Measurements from ENCODE around the gene CA12.
"Not testable (repeated sequence)": the region's sequence is repeated elsewhere in the genome, so short reads cannot be mapped to it uniquely, and the experiment has no call there.

Gene CA12

GRCh38 chr15:63357061-63357460 is 24.6 kb downstream of the CA12 start:
- no peak for DNase-seq

GRCh38 chr15:63354821-63355650 is 26.6 kb downstream of the CA12 start:
- DNase-seq, result no peak

DNA sequence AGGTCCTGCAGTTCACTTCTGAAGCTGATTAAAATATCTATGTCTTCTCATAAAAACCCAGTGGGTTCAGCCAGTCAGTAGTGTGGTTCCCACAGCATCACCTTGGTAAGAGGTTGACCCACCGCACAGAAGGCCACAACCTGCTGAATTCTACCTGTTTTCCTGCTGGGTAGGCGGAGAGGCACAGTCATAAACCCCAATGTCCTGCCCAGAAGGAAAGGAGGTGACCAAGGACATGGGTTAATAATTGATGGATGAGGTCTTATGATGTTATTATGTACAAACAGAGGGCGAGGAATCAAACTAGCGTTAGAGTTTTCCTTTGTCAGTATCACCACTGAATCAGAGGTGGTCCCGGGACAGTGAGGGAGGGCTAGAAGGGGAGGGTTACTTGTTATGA is 27.8 kb downstream of the CA12 start:
- no peak for DNase-seq

DNA sequence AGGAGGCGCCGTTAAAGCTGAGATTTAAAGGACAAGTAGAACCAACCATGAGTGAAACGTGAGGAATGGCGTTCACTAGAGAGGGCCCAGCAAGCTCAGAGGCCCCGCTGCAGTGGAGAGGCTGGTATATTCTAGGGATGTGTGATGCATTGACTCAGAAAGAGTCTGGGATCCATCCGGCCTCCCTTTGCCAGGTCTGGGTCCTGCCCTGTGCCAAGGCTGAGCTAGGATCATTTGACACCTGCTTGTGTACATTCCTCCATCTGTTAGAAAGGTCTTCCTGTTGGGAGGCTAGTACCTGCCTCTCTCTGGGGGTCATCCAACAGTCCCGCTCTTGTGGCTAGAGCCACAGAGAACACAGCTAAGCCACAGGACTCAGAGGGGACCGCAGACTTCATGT is 28.4 kb downstream of the CA12 start:
- DNase-seq, result no peak

GRCh38 chr15:63352808-63353207 is 28.8 kb downstream of the CA12 start:
- no peak for DNase-seq

DNA sequence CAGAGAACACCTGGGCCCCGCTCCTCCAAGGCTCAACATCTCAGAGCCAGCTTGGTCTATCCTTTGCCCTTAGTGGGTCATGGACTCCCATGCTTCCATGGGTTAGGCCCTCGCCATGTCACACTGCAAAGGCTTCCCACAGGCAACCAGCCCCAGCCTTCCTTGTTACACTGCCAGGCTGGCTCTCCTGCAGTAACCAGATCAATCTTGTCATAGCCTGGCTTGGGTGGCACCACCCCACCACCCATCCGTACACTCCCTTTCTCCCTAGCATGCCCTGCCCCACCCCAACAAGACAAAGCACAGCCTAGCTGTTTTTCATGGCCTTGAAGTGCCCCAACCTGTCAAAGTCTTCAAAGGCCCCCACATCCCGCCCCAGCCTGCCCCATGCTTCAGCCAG is 30.5 kb downstream of the CA12 start:
- DNase-seq, result no peak

- DNase-seq, result no peak
These were observed 31.4 kb downstream of the CA12 start for GRCh38 chr15:63350178-63350621.

DNA sequence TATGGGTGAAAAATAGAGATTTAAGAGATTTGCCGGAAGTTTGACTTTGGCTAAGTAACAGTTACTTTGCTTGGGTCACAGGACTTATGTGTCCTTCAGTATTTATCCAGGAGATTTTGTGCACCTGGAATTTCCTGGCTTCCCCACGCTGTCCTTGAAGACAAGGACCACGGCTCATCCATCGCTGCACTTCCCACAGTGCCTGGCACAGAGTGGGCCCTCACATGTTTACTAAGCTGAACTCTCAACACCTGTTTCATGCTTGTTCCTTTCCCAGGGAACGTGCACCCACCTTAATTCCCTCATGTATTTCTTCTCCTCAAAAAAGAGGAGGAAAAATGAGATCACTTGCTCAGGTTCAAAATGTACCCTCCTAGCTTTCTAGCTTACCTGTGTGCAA is 32.0 kb downstream of the CA12 start:
- DNase-seq, result no peak

DNA sequence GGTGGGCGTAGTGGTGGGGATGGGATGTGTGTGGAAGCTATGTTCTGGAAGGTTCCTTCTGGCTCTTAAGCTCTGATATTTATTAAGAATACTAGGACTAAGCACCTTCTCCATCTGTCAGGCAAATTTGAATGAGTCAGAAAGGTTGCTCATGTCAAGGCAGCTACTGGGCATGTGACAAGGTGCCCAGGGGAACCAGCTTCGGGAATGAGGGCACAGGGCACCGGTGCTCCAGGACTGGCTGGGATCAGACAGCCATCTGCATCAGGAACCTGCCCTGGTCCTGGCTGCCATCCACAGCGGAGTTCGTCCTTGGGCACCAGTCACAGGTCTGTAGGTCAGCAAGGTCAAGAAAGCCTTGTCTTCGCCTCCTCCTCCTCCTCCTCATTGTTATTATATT is 32.5 kb downstream of the CA12 start:
- no peak for DNase-seq

DNA sequence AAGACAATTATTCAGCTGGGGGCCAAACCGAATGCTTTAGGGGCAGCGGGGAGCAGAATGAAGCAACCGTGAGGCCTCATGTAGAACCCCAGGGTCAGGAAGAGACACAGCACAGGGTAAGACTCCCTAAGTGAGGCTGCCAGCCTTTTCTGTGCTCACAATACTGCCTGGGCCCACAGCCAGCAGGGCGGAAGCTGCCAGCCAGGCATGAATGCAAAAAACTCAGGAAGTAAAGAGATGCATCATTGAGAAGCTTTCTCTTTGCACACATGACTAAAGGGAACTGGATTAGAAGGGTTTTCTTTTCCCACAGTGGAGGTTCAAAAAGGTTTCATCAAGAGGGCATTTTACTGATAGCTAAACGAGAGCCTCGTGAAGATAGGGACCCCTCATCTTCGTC is 33.3 kb downstream of the CA12 start:
- DNase-seq, result no peak

DNA sequence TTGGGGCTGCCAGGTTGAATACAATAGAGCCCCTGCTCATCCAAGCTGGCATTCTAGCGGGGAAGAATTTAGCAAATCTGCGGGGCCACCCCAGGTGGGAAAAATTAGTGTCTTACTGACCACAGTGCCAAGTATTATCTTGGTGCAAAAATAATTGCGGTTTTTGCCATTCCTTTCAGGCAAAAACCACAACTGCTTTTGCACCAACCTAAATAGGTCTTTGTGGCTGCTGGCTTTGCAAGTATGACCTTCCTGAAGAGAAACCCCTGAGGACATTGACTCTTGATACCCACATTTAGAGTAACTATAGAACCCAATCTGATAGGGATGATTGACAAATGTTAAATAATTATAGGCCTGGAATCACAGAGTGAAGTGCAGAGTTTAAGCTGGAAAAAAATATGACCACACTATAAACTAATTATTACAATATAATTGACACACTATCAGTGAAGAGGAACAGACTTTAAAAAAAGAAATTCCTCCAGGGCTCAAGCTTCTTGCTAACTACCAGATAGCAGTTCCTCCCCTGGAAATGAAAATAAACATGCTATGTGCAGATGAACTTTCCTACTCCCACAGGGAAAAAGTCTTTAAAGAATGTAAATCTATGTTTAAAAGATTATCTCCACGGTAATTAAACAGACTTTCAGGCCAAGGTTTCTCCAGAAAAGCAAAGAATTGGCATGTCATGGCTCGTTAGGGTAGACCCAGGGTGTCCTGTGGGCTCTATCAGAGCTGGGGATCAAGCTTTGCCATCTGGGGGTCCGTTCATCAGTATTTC is 34.4 kb downstream of the CA12 start:
- no peak for DNase-seq

- DNase-seq, result no peak
These were observed 36.3 kb downstream of the CA12 start for GRCh38 chr15:63345391-63345752.

DNA sequence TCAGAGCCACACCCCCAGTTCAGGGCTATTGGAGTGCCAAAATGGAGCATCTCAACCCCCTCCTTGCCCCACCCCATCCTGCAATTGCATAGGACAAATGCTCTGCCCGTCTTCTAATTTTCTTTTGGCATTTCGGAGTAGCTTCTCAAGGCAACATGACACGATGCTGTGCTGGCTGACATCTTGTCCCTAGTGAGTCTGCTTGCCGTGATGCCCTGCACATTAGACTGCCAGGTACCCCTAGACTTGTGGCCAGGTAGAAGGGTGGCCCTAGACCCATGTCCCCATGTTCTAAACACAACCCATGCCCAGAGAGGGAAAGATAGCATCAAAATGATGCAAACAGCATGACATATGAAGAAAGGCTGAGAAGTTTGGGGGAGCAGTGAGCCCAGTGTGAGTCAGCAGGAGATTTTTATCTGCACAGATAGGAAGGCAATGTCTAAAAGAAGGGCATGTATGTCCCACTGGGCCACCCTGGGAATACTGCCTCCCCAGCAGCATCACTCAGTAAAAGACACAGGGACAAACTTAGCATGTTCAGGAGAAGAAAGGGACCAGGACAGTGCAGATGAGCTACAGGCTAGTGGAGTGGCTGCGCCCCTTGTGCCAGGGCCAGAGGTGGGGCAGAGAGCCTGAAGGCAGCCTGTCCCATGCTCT is 36.8 kb downstream of the CA12 start:
- DNase-seq, result no peak

- not testable (repeated sequence) for DNase-seq
These were observed 38.6 kb downstream of the CA12 start for GRCh38 chr15:63342996-63343562.

- no peak for DNase-seq
These were observed 39.7 kb downstream of the CA12 start for GRCh38 chr15:63341898-63342297.

- DNase-seq, result no peak
These were observed 40.8 kb downstream of the CA12 start for GRCh38 chr15:63340878-63341277.

- DNase-seq, result no peak
These were observed 41.3 kb downstream of the CA12 start for GRCh38 chr15:63340353-63340752.

DNA sequence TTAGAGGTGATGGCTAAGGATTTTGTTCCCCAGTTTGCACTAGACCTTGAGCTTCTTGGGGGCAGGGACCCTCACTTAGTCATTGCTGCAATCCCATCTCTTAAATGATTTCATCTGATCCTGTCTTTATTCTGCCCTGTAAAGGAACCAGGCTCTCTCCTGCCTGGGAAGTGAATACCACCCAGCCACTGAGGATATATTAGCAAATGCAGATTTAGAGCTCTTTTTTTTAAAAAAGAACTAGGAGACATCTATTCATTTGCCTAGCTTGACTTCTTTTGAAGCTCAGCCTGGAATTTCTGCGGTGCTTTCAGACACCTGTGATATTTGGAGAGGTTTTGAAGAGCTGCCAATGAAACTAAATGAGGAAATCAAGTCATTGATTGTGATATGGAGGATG is 41.8 kb downstream of the CA12 start:
- no peak for DNase-seq

- DNase-seq, result no peak
These were observed 42.5 kb downstream of the CA12 start for GRCh38 chr15:63339006-63339766.

DNA sequence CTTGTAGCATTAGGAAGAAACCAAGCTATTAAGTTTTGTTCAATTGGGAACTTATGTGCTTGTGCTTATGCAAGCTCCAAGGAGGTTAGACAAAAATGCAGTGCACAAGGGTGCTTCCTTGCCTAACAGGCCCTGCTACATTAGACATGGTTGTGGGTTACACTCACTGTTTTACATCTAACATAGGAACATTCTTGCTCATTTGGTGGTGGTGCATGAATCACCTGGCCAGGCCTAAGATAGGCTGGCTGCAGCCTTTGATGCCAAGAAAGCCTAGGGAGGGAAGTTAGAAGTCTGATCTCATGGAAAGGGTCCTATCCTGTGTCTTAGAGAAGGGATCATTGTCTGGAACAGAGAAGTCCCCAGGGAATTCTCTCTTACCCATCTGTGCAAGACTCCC is 43.5 kb downstream of the CA12 start:
- no peak for DNase-seq

- DNase-seq, result no peak
These were observed 44.6 kb downstream of the CA12 start for GRCh38 chr15:63337046-63337445.

GRCh38 chr15:63335543-63336240 is 46.0 kb downstream of the CA12 start:
- DNase-seq, result no peak

Measured in activated CD4-positive, alpha-beta T cell treated with anti-CD3 and anti-CD28 coated beads, Interleukin-2, amount 50 U/mL, for 4 hours (primary cell).